ENCODE measurements around the gene TBCCD1.
"Not testable (repeated sequence)": the region's sequence is repeated elsewhere in the genome, so short reads cannot be mapped to it uniquely, and the experiment has no call there.

GRCh38 chr3:186499949-186500348 is 67.2 kb downstream of the TBCCD1 start:
- not testable (repeated sequence) for TF ChIP-seq EZH2 (IDR thresholded peaks at IDR 0.05; ENCODE audit: low read depth, low read length, severe bottlenecking); POLR2A (IDR thresholded peaks at IDR 0.05; ENCODE audit: control extremely low read depth in 1 of 2, low read depth in 2 of 2, low read length in 2 of 2); CTCF (IDR thresholded peaks at IDR 0.05; ENCODE audit: control extremely low read depth in 1 of 3, insufficient read depth in 1 of 3, low read depth in 1 of 3, low read length in 3 of 3); RAD21 (IDR thresholded peaks at IDR 0.05 in 1 of 2, conservative IDR thresholded peaks at IDR 0.05 in 1 of 2; ENCODE audit: low read depth in 2 of 2, low read length in 2 of 2)
